GM06990 (cell line): Measurements from ENCODE around the gene COL4A2.

Source experiments
- DNase-seq: peaks from one replicate; pipeline ENCODE4 v3.0.0-alpha.2; 2011; ENCODE audit not compliant: insufficient read length; ENCODE audit errors: extremely low read depth
- H3K27me3 ChIP-seq: replicated peaks from 2 replicates; pipeline ENCODE4 v1.6.0; 2011; ENCODE audit warnings: low read length; ENCODE audit not compliant: control insufficient read depth, insufficient read depth
- H3K36me3 ChIP-seq: 2 replicates; pipeline ENCODE4 v1.5.1; 2011; ENCODE audit warnings: low read length; ENCODE audit not compliant: control insufficient read depth, insufficient read depth
- H3K4me3 ChIP-seq: replicated peaks from 2 replicates; pipeline ENCODE4 v1.5.1; 2011; ENCODE audit warnings: low read depth, mild to moderate bottlenecking, control low read depth, low read length
- TF ChIP-seq, protein P1 (sequence below): IDR thresholded peaks from 2 replicates; pipeline ENCODE4 v1.5.1; 2011; ENCODE audit warnings: low read length, control low read depth, mild to moderate bottlenecking, inconsistent platforms; ENCODE audit not compliant: insufficient read depth, poor library complexity, severe bottlenecking

COL4A2 gene

GRCh38 chr13:110413016-110413675 is 106.1 kb downstream of the COL4A2 start:
- Histone ChIP-seq H3K36me3 (no peaks in the 10 kb centered on the region), H3K4me3 (no peak overlapping the region), H3K27me3 (no peaks in the 10 kb centered on the region; the same call in 1 of the 2 replicates)
- TF ChIP-seq, protein P1, sequence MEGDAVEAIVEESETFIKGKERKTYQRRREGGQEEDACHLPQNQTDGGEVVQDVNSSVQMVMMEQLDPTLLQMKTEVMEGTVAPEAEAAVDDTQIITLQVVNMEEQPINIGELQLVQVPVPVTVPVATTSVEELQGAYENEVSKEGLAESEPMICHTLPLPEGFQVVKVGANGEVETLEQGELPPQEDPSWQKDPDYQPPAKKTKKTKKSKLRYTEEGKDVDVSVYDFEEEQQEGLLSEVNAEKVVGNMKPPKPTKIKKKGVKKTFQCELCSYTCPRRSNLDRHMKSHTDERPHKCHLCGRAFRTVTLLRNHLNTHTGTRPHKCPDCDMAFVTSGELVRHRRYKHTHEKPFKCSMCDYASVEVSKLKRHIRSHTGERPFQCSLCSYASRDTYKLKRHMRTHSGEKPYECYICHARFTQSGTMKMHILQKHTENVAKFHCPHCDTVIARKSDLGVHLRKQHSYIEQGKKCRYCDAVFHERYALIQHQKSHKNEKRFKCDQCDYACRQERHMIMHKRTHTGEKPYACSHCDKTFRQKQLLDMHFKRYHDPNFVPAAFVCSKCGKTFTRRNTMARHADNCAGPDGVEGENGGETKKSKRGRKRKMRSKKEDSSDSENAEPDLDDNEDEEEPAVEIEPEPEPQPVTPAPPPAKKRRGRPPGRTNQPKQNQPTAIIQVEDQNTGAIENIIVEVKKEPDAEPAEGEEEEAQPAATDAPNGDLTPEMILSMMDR = no peak
- DNase-seq = no peak

GRCh38 chr13:110413676-110414040 is 106.6 kb downstream of the COL4A2 start:
- TF ChIP-seq, protein P1 = no peak
- no peak overlapping the region for H3K4me3 ChIP-seq
- no peak for DNase-seq
- no peaks in the 10 kb centered on the region; the same call in 1 of the 2 replicates for H3K27me3 ChIP-seq
- H3K36me3 ChIP-seq = no peaks in the 10 kb centered on the region

DNA sequence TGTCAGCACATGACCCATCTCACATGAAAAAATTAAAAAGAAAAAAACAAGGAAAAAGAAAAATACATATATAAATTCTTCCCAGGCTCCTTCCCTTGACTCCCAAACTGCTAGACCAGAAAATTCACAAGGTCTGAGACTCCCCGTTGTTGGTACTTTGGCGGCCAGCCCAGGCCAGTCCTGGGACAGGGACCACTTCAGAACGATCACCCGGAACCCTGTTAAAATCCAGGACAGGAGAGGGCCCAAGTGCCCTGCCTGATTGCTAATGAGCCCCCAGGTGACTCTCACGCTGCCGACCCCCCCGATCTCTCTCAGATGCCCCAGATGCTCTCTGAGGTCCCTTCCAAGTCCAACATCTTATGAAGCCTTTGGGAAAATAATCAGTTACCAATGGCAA is 107.2 kb downstream of the COL4A2 start:
- TF ChIP-seq, protein P1 = no peak
- Histone ChIP-seq H3K36me3 (no peaks in the 10 kb centered on the region), H3K4me3 (no peak overlapping the region), H3K27me3 (no peaks in the 10 kb centered on the region; the same call in 1 of the 2 replicates)
- no peak for DNase-seq

- Histone ChIP-seq H3K36me3 (no peaks in the 10 kb centered on the region), H3K4me3 (no peak overlapping the region), H3K27me3 (no peaks in the 10 kb centered on the region; the same call in 1 of the 2 replicates)
- no peak for DNase-seq
- TF ChIP-seq, protein P1 = no peak
Observed at GRCh38 chr13:110414931-110415330, 107.8 kb downstream of the COL4A2 start.

- DNase-seq = no peak
- H3K4me3 ChIP-seq = no peak overlapping the region
- H3K36me3 ChIP-seq = no peaks in the 10 kb centered on the region
- TF ChIP-seq, protein P1 = no peak
- no peaks in the 10 kb centered on the region; the same call in 1 of the 2 replicates for H3K27me3 ChIP-seq
Observed at GRCh38 chr13:110415669-110416068, 108.6 kb downstream of the COL4A2 start.
